GM03348 (cell line): ENCODE measurements around the gene WDR31.
"Not testable (repeated sequence)": the region's sequence is repeated elsewhere in the genome, so short reads cannot be mapped to it uniquely, and the experiment has no call there.

Experiments
- DNase-seq: peaks from one replicate; pipeline ENCODE4 v3.0.0; 2012; ENCODE audit warnings: low spot score

Gene WDR31

DNA sequence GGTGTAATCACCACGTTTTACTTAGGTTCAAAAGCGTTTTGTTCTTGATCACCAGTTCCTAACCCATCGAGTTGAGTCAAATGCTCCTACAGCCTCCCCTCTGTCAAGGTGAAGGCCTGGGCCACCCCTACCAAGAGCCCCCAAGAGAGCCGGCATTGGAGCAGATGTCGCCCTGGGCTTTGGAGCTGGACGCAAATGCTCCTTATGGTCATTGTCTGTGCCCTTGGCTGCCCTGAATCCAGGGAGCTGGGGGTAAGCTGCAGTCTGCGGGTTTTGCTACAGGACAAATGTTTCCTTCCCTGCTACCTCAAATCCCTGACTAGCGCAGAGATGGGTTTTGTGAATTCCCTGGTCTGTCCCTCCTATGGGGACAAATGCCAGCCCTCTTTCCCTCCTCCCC is 41.8 kb downstream of the WDR31 start:
- no peak for DNase-seq

DNA sequence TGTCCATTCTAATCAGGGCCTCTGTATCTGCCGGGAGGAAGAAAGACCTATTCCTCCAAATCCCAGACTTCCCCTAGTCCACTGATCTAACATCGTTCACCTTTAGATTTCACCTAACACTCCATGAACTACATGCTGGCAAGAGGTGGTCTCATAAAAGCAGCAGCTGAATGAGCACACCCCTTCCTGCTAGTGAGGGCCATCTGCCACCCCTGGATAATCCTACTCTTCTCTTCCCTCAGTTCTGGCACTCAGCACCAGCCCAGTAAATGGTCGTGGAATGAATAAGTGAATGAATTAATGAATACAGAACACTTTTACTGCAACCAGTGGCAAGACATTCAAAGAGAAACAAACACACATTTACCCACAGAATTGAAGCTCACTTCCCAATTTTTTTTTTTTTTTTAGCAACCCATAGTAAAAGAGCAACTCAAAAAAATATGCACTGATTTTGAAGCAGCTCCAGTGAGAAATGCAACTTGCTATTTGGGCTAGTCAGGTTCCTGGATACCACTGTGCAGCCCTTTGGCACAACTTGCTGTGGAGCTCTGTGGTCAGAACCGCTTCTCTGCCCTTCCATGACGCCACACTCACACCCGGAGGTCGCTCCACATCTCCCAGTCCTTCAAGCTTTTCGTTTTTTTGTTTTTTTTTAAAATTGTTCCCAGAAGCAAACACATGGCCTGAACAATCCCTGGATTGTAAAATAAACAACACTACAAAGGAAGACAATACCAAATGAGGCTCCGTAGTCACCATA is 43.1 kb downstream of the WDR31 start:
- no peak for DNase-seq

DNA sequence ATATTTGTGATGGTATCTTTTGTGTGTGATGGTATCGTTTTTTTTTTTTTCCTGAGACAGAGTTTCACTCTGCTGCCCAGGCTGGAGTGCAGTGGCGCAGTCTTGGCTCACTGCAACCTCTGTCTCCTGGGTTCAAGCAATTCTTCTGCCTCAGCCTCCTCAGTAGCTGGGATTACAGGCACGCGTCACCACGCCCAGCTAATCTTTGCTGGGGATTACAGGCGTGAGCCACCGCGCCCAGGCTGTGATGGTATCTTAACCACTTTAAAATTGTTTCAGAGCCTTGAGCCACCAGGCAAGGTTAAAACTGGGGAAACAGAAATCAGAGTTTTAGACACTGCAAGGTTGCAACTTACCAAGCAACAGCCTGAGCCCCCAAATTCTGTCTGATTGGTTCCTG is 43.8 kb downstream of the WDR31 start:
- not testable (repeated sequence) for DNase-seq

DNA sequence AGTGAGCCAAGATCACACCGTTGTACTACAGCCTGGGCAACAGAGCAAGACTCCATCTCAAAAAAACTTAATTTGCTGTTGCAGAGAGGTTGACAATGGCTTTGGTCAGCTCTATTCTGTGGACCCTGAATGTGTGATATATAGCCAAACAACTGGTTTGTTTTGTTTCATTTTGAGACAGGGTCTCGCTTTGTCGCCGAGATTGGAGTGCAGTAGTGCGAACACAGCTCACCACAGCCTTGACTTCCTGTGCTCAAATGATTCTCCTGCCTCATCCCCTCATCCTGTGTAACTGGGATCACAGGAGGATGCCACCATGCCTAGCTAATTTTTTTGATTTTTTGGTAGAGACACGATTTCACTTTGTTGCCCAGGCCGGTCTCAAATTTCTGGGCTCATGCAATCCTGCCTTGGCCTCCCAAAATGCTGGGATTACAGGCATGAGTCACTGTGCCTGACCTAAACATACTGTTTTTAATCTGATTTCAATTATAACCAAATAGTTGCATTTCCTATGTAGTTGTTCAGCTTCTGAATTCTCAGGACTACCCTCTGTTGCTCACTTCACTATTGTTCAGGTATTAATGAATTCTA is 46.7 kb downstream of the WDR31 start:
- DNase-seq: peak; percentile 48

DNA sequence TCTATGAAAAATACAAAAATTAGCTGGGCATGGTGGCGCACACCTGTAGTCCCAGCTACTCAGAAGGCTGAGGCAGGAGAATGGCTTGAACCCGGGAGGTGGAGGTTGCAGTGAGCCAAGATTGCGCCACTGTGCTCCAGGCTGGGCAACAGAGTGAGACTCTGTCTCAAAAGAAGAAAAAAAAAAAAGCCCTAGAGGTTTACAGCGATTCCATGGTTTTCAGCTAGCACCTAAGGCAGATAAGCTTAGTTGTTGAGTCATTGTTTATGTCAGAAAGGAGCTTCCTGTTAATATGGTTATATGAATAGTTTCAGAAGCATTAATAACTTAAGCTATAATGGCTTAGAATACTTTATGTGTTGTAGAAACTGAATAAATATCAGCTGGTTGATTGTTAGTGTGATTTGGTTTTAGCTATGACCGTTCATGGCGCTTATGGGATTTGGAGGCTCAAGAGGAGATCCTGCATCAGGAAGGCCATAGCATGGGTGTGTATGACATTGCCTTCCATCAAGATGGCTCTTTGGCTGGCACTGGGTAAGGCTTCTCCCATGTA is 49.9 kb downstream of the WDR31 start:
- DNase-seq: no peak

DNA sequence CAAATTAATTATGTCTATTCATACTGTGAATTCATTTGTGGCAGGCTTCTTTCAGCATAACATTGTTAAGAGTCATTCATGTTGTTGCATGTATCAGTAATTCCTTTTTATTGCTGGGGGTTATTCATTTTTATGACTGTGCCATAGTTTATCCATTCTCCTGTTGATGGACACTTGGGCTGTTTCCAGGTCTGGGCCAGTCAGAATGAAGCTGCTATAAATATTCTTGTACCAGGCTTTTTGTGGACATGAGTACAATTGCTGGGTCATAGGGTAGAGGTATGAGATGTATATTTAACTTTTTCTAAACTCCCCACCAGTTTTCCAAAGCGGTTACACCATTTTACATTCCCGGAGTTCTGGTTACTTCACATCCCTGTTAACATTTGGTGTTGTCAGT is 51.0 kb downstream of the WDR31 start:
- no peak for DNase-seq

DNA sequence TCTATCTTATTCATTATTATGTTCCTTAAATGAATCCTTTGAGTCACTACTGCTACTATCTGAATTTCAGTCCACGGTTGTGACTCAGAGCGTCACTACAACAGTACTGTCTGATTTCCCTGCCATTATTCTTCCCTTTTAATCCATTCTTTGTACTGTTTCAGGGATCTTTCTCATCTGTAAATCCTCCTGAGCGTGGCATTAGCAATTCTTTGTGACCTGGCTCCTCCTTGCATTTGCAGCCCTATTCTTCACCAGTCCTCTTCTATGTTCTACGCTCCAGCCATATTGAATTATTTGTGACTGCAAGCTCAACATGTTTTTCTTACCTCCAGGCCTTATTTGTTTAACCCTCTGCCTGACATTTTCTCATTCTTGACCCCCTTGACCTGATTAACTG is 58.7 kb downstream of the WDR31 start:
- DNase-seq: no peak

DNA sequence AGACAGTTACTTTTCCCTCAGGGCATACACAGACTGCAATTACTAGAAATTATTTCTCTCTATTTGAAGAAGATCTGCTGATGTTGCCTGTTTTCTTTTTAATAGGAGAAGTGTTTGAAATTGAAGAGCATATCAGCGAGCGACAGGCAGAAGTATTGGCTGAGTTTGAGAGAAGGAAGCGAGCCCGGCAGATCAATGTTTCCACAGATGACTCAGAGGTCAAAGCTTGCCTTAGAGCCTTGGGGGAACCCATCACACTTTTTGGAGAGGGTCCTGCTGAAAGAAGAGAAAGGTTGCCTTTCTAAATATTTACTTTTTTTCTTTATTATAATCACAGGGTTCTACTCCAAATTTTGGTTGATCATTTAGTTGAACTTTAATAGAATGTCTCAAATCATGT is 61.2 kb downstream of the WDR31 start:
- DNase-seq: no peak

DNA sequence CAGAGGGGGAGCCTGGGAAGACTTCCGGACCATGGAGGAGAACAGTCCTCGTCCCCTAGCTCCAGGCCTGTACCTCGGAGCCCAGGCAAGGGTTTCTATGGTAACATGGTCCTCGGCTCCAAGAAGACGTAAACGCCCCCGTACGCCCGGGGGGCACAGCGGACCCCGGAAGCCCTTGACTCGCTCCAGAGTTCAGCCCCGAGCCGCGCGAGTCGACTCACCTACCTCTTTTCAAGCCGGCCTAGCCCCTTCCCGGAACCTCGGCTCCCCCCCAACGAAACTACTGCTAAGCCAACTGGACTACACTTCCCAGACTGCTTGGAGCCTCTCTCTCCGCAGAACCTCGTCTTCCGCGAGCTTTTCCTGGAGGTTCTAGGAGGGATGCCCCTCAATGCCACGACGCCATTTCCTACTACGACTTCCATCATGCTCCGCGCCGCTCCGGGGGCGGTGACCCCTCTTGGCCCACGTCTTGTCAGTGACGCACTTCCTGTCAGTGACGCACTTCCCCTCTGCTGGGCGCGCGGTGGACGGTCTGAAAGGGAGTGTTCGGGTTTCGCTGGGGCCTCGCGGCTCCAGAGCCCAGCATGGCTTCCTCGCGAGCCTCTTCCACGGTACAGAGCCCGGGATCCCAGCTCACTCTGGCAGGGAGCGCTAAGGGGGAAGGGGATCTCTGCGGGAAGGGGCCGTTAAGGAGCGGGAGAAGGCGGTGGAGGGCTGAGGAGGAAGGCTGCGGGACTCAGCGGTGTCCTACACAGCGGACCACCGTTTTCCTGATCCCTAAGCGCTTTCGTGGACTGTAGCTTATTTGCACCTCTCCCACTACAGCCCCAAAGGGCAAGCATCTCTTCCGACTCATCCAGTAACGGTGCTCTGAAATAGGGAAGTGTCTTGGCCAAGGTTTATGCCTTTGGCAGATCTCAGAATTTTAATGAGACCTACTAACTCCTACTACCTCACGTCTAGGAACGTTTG is 64.6 kb downstream of the WDR31 start, which contains the start of the genes CDC26 and PRPF4:
CDC26 (minus strand) TSS at position 416 of the 975 bp plus-strand sequence. CDS start 3,065 bp downstream, outside the sequence.
PRPF4 (plus strand) TSS at position 502 of the 975 bp plus-strand sequence; CDS start at position 588, 86 bp downstream.
- peak; percentile 97 for DNase-seq

DNA sequence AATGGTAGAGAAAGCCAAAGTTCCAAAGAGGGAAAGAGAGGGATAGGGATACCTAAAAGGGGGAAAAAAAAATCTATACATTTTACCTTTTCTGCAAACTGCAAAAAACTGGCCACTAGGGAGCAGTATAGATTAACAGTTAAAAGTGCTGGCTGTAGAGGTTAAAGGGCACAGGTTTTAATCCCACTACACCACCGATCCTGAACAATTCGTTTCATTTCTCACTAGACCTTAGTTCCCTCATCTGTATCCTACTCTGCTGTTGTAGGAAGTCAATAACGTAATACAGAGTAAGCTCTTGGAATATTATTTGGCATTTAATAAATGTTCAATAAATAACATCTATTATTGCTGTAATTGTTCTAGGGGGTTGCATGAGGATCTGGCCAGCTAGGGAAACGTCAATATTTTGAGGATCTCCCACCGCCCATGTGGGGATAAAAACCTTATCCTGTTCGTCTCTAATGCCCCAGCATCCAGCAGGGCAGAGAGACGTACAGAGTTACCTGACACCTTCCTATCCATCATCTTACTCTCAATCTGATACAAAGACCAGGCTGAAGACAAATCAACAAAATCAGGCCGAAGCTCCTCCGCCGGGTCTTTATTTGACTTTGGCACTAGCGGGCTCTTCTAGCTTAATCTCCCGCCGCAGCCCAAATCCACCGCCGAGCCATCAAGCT is 65.5 kb downstream of the WDR31 start:
- DNase-seq: peak; percentile 64

DNA sequence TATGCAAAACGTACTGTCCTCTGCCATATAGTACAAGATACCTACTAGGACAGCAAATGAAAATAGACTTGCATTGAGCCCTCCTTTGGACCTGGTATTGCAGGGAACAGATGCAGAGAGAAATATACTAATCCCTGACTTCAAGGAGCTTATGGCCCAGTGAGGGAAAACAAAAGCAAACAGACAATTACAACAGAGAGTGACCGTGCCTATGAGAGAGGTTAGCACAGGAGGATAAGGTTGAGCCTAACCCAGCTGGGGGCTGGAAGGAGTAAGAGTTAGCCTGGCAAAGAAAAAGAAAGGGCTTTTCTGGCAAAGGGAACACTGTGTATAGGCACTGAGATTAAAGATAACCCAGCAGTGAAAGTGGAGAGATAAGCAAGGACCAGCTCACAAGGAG is 70.2 kb downstream of the WDR31 start:
- DNase-seq: no peak

DNA sequence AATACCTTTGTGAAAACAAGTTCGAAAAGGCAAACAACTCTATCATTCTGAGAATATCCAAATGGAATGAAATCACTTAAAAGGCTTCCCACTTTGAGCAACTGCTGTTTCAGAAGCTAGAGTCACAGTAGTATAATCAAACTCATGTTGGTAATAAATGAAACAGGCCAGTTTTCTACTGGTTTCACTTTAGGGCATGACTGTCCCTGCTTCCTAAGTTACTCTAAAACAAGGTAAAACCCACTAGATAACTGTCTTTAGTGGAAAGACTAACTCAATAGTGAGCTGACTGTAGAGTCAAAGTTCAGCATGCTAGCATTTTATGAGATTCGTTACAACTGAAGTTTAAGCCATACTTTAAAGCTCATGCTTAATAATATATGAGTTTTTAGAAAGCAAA is 70.7 kb downstream of the WDR31 start:
- DNase-seq: no peak

DNA sequence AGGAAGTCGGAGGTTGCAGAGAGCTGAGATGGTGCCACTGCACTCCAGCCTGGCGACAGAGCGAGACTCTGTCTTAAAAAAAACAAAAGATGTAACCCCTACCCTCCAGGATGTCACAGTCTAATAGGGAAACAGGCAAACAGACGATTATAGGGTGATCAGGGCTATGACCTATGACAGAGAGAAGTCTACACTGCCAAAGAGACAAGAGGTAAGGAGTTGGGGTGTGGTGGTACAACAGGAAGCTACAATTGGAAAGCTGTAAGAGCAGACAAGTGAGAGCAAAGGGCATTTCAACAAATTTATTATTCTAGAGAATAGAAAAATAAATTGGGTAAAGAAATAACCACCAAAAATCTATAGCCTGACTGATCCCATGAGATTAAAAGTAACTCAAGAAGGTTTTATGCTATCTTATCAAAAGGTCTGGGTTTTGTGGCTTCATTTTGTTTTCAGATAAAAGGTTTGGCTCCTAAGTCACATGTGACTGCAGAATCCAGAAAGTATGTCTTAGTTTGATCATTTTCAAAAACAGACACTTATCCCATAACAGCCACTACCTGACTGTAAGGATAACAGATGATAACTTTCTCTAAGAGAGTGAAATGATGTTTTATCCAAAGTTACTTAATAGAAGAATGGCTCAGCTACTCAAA is 72.0 kb downstream of the WDR31 start:
- no peak for DNase-seq

DNA sequence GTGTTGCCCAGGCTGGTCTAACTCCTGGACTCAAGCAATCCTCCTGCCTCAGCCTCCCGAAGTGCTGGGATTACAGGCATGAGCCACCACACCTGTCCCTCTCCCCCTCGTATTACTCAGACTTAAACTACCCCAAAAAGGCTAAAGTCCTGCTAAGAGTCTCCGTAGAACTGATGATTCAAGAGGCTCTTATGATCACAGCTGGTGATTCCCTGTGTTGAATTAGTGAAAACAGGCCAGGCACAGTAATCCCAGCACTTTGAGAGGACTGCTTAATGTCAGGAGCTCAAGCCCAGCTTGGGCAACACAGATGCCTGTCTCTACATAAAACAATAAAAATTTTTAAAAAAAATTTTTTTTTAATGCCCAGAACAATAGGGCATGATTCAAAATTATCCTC is 73.9 kb downstream of the WDR31 start:
- DNase-seq: no peak
